Measurements from ENCODE around the gene PTPN22. TPM values are rescaled to one million over a fixed set of nuclear protein-coding genes. Genes with fewer than 3 reads are reported as not detected.

PTPN22 gene
- total and polyA plus RNA-seq, 9 of the 15 experiments (the other 6 are each of a cell fraction or from before 2014, with no cell fraction given): 0.45 to 4.6 (median 1.1) TPM

- H3K79me2 ChIP-seq (ENCODE audit: control insufficient read depth, insufficient read depth, low read length): no peaks in the 10 kb centered on the region
- ChIA-PET CTCF (ENCODE audit: low intra/inter-chr PET ratio) (no interaction called here), POLR2A (interaction anchor here (0.5 to 1.5 kb wide), 8 partner anchors 11 to 1295 kb away, joined by 3 to 7 read pairs (median 4); partner anchors contain the start of gene AP4B1)
- H3K9me1 ChIP-seq (ENCODE audit: control insufficient read depth, insufficient read depth, low read length): no peaks in the 10 kb centered on the region
- no peak overlapping the region for H2AFZ ChIP-seq (ENCODE audit: low read depth, low read length)
- no peaks in the 10 kb centered on the region for H3K4me1 ChIP-seq (replicated peaks in 1 of 2; ENCODE audit: control insufficient read depth in 2 of 2, insufficient read depth in 2 of 2, low read length in 2 of 2)
- intact Hi-C loops (cut with micrococcal nuclease) (no loop called here), in situ Hi-C loops (cut with MboI) (no loop called here)
- H3K27ac ChIP-seq (ENCODE audit: extremely low read depth, low read depth, low read length): no peak overlapping the region
- TF ChIP-seq ZC3H11A (IDR thresholded peaks at IDR 0.05; ENCODE audit: low read depth, low read length) (no peak), OTX1 (CRISPR knock-in tag; IDR thresholded peaks at IDR 0.05) (no peak), ZNF589 (CRISPR knock-in tag; IDR thresholded peaks at IDR 0.05; ENCODE audit: low read depth) (no peak), FOXK2 (conservative IDR thresholded peaks at IDR 0.05 in 1 of 2, IDR thresholded peaks at IDR 0.05 in 1 of 2; ENCODE audit: low read depth in 2 of 2) (no peak), ARID3A (IDR thresholded peaks at IDR 0.05; ENCODE audit: borderline replicate concordance, low read depth, low read length) (no peak), NONO (IDR thresholded peaks at IDR 0.05; ENCODE audit: low read depth in 2 of 2, low read length in 1 of 2) (no peak), RNF2 (IDR thresholded peaks at IDR 0.05) (no peak), POLR2H (tag; IDR thresholded peaks at IDR 0.05; ENCODE audit: low read depth) (no peak), PTTG1 (tag; IDR thresholded peaks at IDR 0.05; ENCODE audit: low read depth) (no peak), SMAD2 (IDR thresholded peaks at IDR 0.05; ENCODE audit: low read depth, low read length) (no peak), ZNF512 (tag; IDR thresholded peaks at IDR 0.05) (no peak), RBM14 (IDR thresholded peaks at IDR 0.05; ENCODE audit: borderline replicate concordance, insufficient read depth, low read depth, low read length) (no peak), POLR2B (IDR thresholded peaks at IDR 0.05; ENCODE audit: low read depth, partially characterized antibody) (no peak), HEY1 (CRISPR knock-in tag; IDR thresholded peaks at IDR 0.05; ENCODE audit: borderline replicate concordance) (no peak), NCOA2 (IDR thresholded peaks at IDR 0.05; ENCODE audit: partially characterized antibody in 2 of 2) (no peak), MAFG (tag; conservative IDR thresholded peaks at IDR 0.05) (no peak)
- no peak overlapping the region for H3K4me3 ChIP-seq
- no peak overlapping the region for H3K9ac ChIP-seq (ENCODE audit: insufficient read depth in 1 of 2, low read depth in 2 of 2, low read length in 2 of 2)
- peaks cover 34% of the 10 kb centered on the region; the same call in 2 of the 3 replicates for H3K36me3 ChIP-seq (ENCODE audit: control insufficient read depth, insufficient read depth, low read length)
- FAIRE-seq: no peak
- H4K20me1 ChIP-seq (replicated peaks; ENCODE audit: control insufficient read depth, insufficient read depth, low read length): no peaks in the 10 kb centered on the region
- H3K4me2 ChIP-seq (ENCODE audit: insufficient read depth, low read length): no peak overlapping the region
- no TSS peak for BruUV-seq (replicated peaks)
- no peak for DNase-seq (ENCODE audit: extremely low read depth in 1 of 4, low spot score in 3 of 4)
- ATAC-seq: no peak
- H3K27me3 ChIP-seq (ENCODE audit: control insufficient read depth in 2 of 2, insufficient read depth in 2 of 2, low read length in 2 of 2): no peaks in the 10 kb centered on the region
- 62% methylated on average over 3 of the region's 3 CpGs for WGBS (ENCODE audit: insufficient coverage, low coverage, missing lambda C conversion rate)
- H3K9me3 ChIP-seq (replicated peaks; ENCODE audit: control insufficient read depth, insufficient read depth, low read depth, low read length): no peaks in the 10 kb centered on the region
These were observed 21.8 kb upstream of the PTPN22 start for GRCh38 chr1:113893267-113893666.

Data from K562 (cell line).